Fibroblast of the aortic adventitia (primary cell): Measurements from ENCODE around the gene CENPT. TPM values are rescaled to one million over a fixed set of nuclear protein-coding genes. Genes with fewer than 3 reads are reported as not detected.

Experiments used
- DNase-seq: peaks from one replicate; pipeline ENCODE4 v3.0.0-alpha.2; 2010; ENCODE audit warnings: low read depth
- H3K4me3 ChIP-seq: 2 replicates; pipeline ENCODE4 v1.5.1; 2011; ENCODE audit warnings: low read depth, mild to moderate bottlenecking, control low read depth, low read length, moderate library complexity
- CTCF ChIP-seq: IDR thresholded peaks from 2 replicates; pipeline ENCODE4 v1.5.1; 2011; ENCODE audit warnings: mild to moderate bottlenecking, low read length, control low read depth, inconsistent platforms; ENCODE audit not compliant: insufficient read depth
- total RNA-seq: library from RNA; depleted of rRNA; stranded (reverse); fragments of >200 nt; gene quantifications from 2 replicates; pipeline ENCODE4 v1.2.3, GENCODE V29; 2012; ENCODE audit warnings: low replicate concordance

CENPT gene
- total RNA-seq, 1 donor = 39.9 TPM

GRCh38 chr16:67790071-67790470, 57.4 kb downstream of the CENPT start:
- H3K4me3 ChIP-seq = no peak overlapping the region
- DNase-seq = no peak
- TF ChIP-seq CTCF = no peak

DNA sequence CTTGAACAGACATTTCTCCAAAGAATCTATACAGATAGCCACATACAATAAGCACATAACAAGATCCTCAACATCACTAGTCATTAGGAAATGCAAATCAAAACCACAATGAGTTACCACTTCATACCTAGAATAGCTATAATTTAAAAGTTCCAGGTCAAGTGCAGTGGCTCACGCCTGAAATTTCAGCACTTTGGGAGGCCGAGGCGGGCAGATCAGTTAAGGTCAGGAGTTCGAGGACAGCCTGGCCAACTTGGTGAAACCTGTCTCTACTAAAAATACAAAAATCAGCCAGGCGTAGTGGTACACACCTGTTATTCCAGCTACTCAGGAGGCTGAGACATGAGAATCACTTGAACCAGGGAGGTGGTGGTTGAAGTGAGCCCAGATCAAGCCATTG, 61.0 kb downstream of the CENPT start:
- no peak for TF ChIP-seq CTCF
- H3K4me3 ChIP-seq = no peak overlapping the region
- DNase-seq = no peak

- H3K4me3 ChIP-seq = no peak overlapping the region
- TF ChIP-seq CTCF = no peak
- DNase-seq = no peak
These were observed 64.2 kb downstream of the CENPT start for GRCh38 chr16:67783353-67783725.

GRCh38 chr16:67782567-67783352, 64.7 kb downstream of the CENPT start:
- H3K4me3 ChIP-seq = no peak overlapping the region
- DNase-seq = no peak
- TF ChIP-seq CTCF = no peak

- no peak for TF ChIP-seq CTCF
- H3K4me3 ChIP-seq = no peak overlapping the region
- no peak for DNase-seq
These were observed 66.0 kb downstream of the CENPT start for GRCh38 chr16:67781565-67781921.

GRCh38 chr16:67780847-67781564, 66.5 kb downstream of the CENPT start:
- TF ChIP-seq CTCF = no peak
- DNase-seq = no peak
- H3K4me3 ChIP-seq = no peak overlapping the region
